CD14-positive monocyte (primary cell): ENCODE measurements around the gene REEP2. TPM values are rescaled to one million over a fixed set of nuclear protein-coding genes. Genes with fewer than 3 reads are reported as not detected.
A peak's percentile ranks its signal among the peaks of the same experiment; 100 is the strongest.

ENCODE experiments used
- DNase-seq, 3 donors: peaks; one replicate each; pipeline ENCODE4 v3.0.0-alpha.2; 2011 to 2022
- H2AFZ ChIP-seq: 2 replicates; pipeline ENCODE4 v1.6.0; 2012; ENCODE audit warnings: mild to moderate bottlenecking, low read depth, low read length, inconsistent platforms; ENCODE audit not compliant: insufficient read depth, poor library complexity, severe bottlenecking
- H3K27ac ChIP-seq, 2 donors: 1 replicate in 1 of 2; 2 replicates in 1 of 2; pipeline ENCODE4 v1.5.1; 2012 to 2013; ENCODE audit warnings: low read length in 2 of 2, control low read depth in 1 of 2, inconsistent platforms in 1 of 2, low read depth in 1 of 2, mild to moderate bottlenecking in 1 of 2
- H3K27me3 ChIP-seq, 2 donors: one replicate each; pipeline versions ENCODE4 v1.6.0 to v1.6.1; 2011 to 2013; ENCODE audit warnings: low read length in 2 of 2; ENCODE audit not compliant: control insufficient read depth in 2 of 2, insufficient read depth in 2 of 2
- H3K36me3 ChIP-seq, 2 donors: replicated peaks in 1 of 2; 1 replicate in 1 of 2; 2 replicates in 1 of 2; pipeline versions ENCODE4 v1.5.1 to v1.6.1; 2012 to 2013; ENCODE audit warnings: low read length in 2 of 2, control low read depth in 1 of 2, inconsistent platforms in 1 of 2, mild to moderate bottlenecking in 1 of 2; ENCODE audit not compliant: insufficient read depth in 2 of 2, control insufficient read depth in 1 of 2
- H3K4me1 ChIP-seq, 2 donors: 1 replicate in 1 of 2; 2 replicates in 1 of 2; pipeline versions ENCODE4 v1.5.1 to v1.6.1; 2012 to 2013; ENCODE audit warnings: low read length in 2 of 2, control low read depth in 1 of 2, inconsistent platforms in 1 of 2, mild to moderate bottlenecking in 1 of 2, moderate library complexity in 1 of 2; ENCODE audit not compliant: insufficient read depth in 2 of 2, control insufficient read depth in 1 of 2
- H3K4me2 ChIP-seq: replicated peaks from 2 replicates; pipeline ENCODE3; 2012; ENCODE audit warnings: low read length, moderate library complexity, mild to moderate bottlenecking; ENCODE audit not compliant: poor library complexity, severe bottlenecking; ENCODE audit errors: extremely low read depth
- H3K4me3 ChIP-seq, 3 experiments: fragments of 200-600 bp in 1 of 3; sonication (generic) in 1 of 3; replicated peaks in 1 of 3; 1 replicate in 2 of 3; 2 replicates in 1 of 3; pipeline ENCODE4 v1.5.1; 2011 to 2013; ENCODE audit warnings: low read length in 3 of 3, mild to moderate bottlenecking in 3 of 3, control low read depth in 2 of 3, low read depth in 2 of 3, inconsistent platforms in 1 of 3, moderate library complexity in 1 of 3
- H3K79me2 ChIP-seq: 2 replicates; pipeline ENCODE4 v1.6.0; 2012; ENCODE audit warnings: mild to moderate bottlenecking, control low read depth, inconsistent platforms, low read length, moderate library complexity; ENCODE audit not compliant: insufficient read depth
- H3K9ac ChIP-seq: 2 replicates; pipeline ENCODE4 v1.6.0; 2017; ENCODE audit warnings: low read length, mild to moderate bottlenecking; ENCODE audit not compliant: insufficient read depth, poor library complexity, severe bottlenecking
- H3K9me3 ChIP-seq, 2 donors: replicated peaks in 1 of 2; 1 replicate in 1 of 2; 2 replicates in 1 of 2; pipeline versions ENCODE4 v1.5.1 to v1.6.1; 2012 to 2013; ENCODE audit warnings: low read length in 2 of 2, control low read depth in 1 of 2; ENCODE audit not compliant: control insufficient read depth in 1 of 2, insufficient read depth in 1 of 2
- H4K20me1 ChIP-seq: 2 replicates; pipeline ENCODE4 v1.6.0; 2012; ENCODE audit warnings: mild to moderate bottlenecking, low read length, control low read depth, moderate library complexity; ENCODE audit not compliant: insufficient read depth
- H3K27ac Mint-ChIP-seq, 7 donors: one replicate each; pipeline ENCODE4 v1.8.0; 2020; ENCODE audit warnings: mild to moderate bottlenecking in 7 of 7, mixed read lengths in 7 of 7, moderate library complexity in 6 of 7, inconsistent platforms in 2 of 7
- H3K27me3 Mint-ChIP-seq, 3 donors: one replicate each; pipeline ENCODE4 v1.8.0; 2021 to 2022; ENCODE audit warnings: low read depth in 3 of 3, mild to moderate bottlenecking in 3 of 3, mixed read lengths in 3 of 3, moderate library complexity in 3 of 3, inconsistent platforms in 1 of 3
- H3K36me3 Mint-ChIP-seq, 2 donors: one replicate each; pipeline ENCODE4 v1.8.0; 2020; ENCODE audit warnings: mixed read lengths in 2 of 2, inconsistent platforms in 1 of 2, mild to moderate bottlenecking in 1 of 2
- H3K4me1 Mint-ChIP-seq: one replicate; pipeline ENCODE4 v1.8.0; 2020; ENCODE audit warnings: mild to moderate bottlenecking, mixed read lengths
- H3K4me3 Mint-ChIP-seq, 2 donors: one replicate each; pipeline ENCODE4 v1.8.0; 2020; ENCODE audit warnings: mild to moderate bottlenecking in 2 of 2, mixed read lengths in 2 of 2, moderate library complexity in 1 of 2
- H3K9me3 Mint-ChIP-seq, 7 donors: one replicate each; pipeline ENCODE4 v1.8.0; 2020 to 2022; ENCODE audit warnings: mixed read lengths in 7 of 7, mild to moderate bottlenecking in 6 of 7, moderate library complexity in 6 of 7, inconsistent platforms in 2 of 7
- WGBS: methylation state at CpG from one replicate; pipeline ENCODE4 v1.1.5; 2013; ENCODE audit warnings: missing lambda C conversion rate; ENCODE audit not compliant: insufficient coverage; 5-methylcytosine and 5-hydroxymethylcytosine counted together
- intact Hi-C, 2 donors: fragments of 100-400 bp; cut with micrococcal nuclease; formaldehyde crosslinking; loops; one replicate each; pipeline versions ENCODE4 v1.15.0 to v1.15.1; 2023
- polyA plus RNA-seq, 3 donors: library from polyadenylated mRNA; depleted of rRNA in 1 of 3; unstranded in 2 of 3; stranded (reverse) in 1 of 3; fragments of 300-500 nt in 2 of 3; fragments of >200 nt in 1 of 3; fragmentation: Illumina TruSeq in 2 of 3; gene quantifications; 1 replicate in 2 of 3; 2 replicates in 1 of 3; pipeline ENCODE4 v1.2.3, GENCODE V29; 2012 to 2021
- TF ChIP-seq, protein P1 (sequence below): fragments of 200-600 bp; IDR thresholded peaks from one replicate; pipeline ENCODE4 v1.8.0; 2022; ENCODE audit warnings: antibody characterized with exemption, mild to moderate bottlenecking

Gene REEP2
- polyA plus RNA-seq, 3 donors = not detected

DNA sequence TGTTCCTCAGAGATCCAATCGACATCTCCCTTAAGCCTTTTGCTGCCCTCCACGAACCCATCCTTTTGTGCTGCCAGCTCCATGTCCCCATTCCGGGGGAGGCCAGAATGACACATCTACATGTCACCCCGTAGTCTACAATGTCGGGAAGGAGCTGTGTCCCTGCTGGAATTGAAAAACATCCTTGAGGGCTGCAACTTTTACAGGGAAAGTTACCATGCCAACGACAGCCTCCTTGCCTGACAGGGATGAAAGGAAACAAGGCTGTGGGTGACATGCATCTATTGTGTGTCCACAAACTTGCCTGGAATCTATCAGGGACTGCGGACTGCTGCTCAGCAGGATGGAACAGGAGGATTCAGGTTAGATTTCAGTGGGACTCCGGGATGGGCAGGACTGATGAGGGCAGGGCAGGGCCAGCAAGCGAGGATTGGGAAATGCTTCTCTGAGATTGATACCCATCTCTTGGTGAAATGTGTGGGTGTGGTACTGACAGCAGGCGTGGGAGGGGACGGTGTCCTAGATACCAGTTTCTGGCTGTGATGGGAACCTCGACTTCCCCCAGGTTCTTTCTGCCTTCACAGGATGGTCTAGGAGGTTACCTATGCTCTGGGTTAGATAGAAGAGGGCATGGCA, 51.9 kb downstream of the REEP2 start:
- Mint-ChIP-seq H3K9me3 (peaks cover 0 to 8% (median 3%) of the 10 kb centered on the region in 7 donors), H3K4me1 (peaks cover 29% of the 10 kb centered on the region), H3K36me3 (peaks cover 0 to 3% of the 10 kb centered on the region in 2 donors), H3K27me3 (peaks cover 36 to 45% (median 42%) of the 10 kb centered on the region in 3 donors), H3K4me3 (peak overlapping the region in 1 of 2 donors; percentile 76), H3K27ac (peak overlapping the region in 2 of 7 donors; percentile 1 to 37)
- TF ChIP-seq, protein P1, sequence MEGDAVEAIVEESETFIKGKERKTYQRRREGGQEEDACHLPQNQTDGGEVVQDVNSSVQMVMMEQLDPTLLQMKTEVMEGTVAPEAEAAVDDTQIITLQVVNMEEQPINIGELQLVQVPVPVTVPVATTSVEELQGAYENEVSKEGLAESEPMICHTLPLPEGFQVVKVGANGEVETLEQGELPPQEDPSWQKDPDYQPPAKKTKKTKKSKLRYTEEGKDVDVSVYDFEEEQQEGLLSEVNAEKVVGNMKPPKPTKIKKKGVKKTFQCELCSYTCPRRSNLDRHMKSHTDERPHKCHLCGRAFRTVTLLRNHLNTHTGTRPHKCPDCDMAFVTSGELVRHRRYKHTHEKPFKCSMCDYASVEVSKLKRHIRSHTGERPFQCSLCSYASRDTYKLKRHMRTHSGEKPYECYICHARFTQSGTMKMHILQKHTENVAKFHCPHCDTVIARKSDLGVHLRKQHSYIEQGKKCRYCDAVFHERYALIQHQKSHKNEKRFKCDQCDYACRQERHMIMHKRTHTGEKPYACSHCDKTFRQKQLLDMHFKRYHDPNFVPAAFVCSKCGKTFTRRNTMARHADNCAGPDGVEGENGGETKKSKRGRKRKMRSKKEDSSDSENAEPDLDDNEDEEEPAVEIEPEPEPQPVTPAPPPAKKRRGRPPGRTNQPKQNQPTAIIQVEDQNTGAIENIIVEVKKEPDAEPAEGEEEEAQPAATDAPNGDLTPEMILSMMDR = no peak
- Histone ChIP-seq H3K27ac (no peak overlapping the region), H3K79me2 (no peaks in the 10 kb centered on the region), H3K4me1 (peaks cover 21 to 30% of the 10 kb centered on the region in 2 donors), H3K36me3 (no peaks in the 10 kb centered on the region), H2AFZ (no peak overlapping the region), H3K27me3 (peaks cover 20 to 41% of the 10 kb centered on the region in 2 donors), H3K4me2 (no peak overlapping the region), H3K4me3 (no peak overlapping the region), H3K9me3 (no peaks in the 10 kb centered on the region), H4K20me1 (no peaks in the 10 kb centered on the region), H3K9ac (no peak overlapping the region)
- intact Hi-C loops = no loop called here
- 84% methylated on average over 12 of the region's 12 CpGs for WGBS
- no peak for DNase-seq

- Mint-ChIP-seq H3K9me3 (peaks cover 0 to 6% (median 3%) of the 10 kb centered on the region in 7 donors), H3K4me3 (peak overlapping the region; percentile 39 to 76)
These were observed 52.4 kb downstream of the REEP2 start for GRCh38 chr5:138491284-138491648.

More at GRCh38 chr5:138491284-138491648, 52.4 kb downstream of the REEP2 start:
- H3K4me1 ChIP-seq = peaks cover 21 to 30% of the 10 kb centered on the region in 2 donors
- no peaks in the 10 kb centered on the region for H3K9me3 ChIP-seq
- H3K27me3 ChIP-seq = peaks cover 20 to 41% of the 10 kb centered on the region in 2 donors
- intact Hi-C loops = no loop called here
- H3K36me3 ChIP-seq = no peaks in the 10 kb centered on the region
- no peak overlapping the region for H3K9ac ChIP-seq
- H3K4me1 Mint-ChIP-seq = peaks cover 27% of the 10 kb centered on the region
- no peak for DNase-seq
- peak overlapping the region in 2 of 3 experiments; percentile 42 to 78 for H3K4me3 ChIP-seq
- H3K27me3 Mint-ChIP-seq = peaks cover 36 to 45% (median 44%) of the 10 kb centered on the region in 3 donors
- H3K36me3 Mint-ChIP-seq = peaks cover 0 to 3% of the 10 kb centered on the region in 2 donors
- H3K27ac ChIP-seq = no peak overlapping the region
- no peaks in the 10 kb centered on the region for H4K20me1 ChIP-seq
- TF ChIP-seq, protein P1 = no peak
- 70% methylated on average over 11 of the region's 11 CpGs for WGBS
- peak overlapping the region; percentile 93 for H2AFZ ChIP-seq
- H3K79me2 ChIP-seq = no peaks in the 10 kb centered on the region
- H3K4me2 ChIP-seq = peak overlapping the region; percentile 93
- H3K27ac Mint-ChIP-seq = no peak overlapping the region
